Kidney epithelial cell (primary cell): ENCODE data around the gene ZAR1L. TPM values are rescaled to one million over a fixed set of nuclear protein-coding genes. Genes with fewer than 3 reads are reported as not detected.

Experiments used
- DNase-seq: peaks from one replicate; pipeline ENCODE4 v3.0.0-alpha.2; 2010; ENCODE audit warnings: low read depth
- H3K27me3 ChIP-seq: 2 replicates; pipeline ENCODE4 v1.6.0; 2011; ENCODE audit warnings: low read length; ENCODE audit not compliant: control insufficient read depth, insufficient read depth
- H3K36me3 ChIP-seq: 2 replicates; pipeline ENCODE4 v1.5.1; 2011; ENCODE audit warnings: low read length; ENCODE audit not compliant: control insufficient read depth, insufficient read depth
- H3K4me3 ChIP-seq: 2 replicates; pipeline ENCODE4 v1.5.1; 2011; ENCODE audit warnings: low read depth, mild to moderate bottlenecking, control low read depth, low read length
- total RNA-seq: library from RNA; depleted of rRNA; stranded (reverse); fragments of >200 nt; gene quantifications from 2 replicates; pipeline ENCODE4 v1.2.3, GENCODE V29; 2015
- TF ChIP-seq, protein P1 (sequence below): IDR thresholded peaks from 2 replicates; pipeline ENCODE4 v1.5.1; 2011; ENCODE audit warnings: mild to moderate bottlenecking, moderate library complexity, low read length, control low read depth, inconsistent platforms; ENCODE audit not compliant: insufficient read depth, poor library complexity, severe bottlenecking

ZAR1L gene
- total RNA-seq, 1 donor from 2014 or later = not detected

DNA sequence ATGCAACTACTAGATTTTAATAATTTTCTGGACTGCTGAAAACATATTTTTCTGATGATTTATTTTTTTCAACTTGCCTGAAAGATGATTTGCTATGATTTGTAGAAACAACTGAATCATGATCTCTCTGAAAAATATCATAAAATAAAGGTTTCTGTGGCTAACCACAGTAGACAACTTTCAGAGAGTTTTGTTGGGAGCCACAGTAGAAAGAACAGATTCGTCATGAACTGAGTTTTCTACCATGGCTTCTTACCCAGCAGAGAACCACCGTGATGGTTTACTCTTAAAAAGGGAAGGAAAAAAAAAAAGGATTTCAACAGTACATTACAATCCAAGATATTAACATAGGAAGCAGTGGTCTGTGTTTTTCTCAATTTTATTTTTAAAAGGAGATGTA is 18.0 kb downstream of the ZAR1L start:
- Histone ChIP-seq H3K27me3 (peaks cover 9% of the 10 kb centered on the region), H3K4me3 (no peak overlapping the region), H3K36me3 (no peaks in the 10 kb centered on the region)
- TF ChIP-seq, protein P1, sequence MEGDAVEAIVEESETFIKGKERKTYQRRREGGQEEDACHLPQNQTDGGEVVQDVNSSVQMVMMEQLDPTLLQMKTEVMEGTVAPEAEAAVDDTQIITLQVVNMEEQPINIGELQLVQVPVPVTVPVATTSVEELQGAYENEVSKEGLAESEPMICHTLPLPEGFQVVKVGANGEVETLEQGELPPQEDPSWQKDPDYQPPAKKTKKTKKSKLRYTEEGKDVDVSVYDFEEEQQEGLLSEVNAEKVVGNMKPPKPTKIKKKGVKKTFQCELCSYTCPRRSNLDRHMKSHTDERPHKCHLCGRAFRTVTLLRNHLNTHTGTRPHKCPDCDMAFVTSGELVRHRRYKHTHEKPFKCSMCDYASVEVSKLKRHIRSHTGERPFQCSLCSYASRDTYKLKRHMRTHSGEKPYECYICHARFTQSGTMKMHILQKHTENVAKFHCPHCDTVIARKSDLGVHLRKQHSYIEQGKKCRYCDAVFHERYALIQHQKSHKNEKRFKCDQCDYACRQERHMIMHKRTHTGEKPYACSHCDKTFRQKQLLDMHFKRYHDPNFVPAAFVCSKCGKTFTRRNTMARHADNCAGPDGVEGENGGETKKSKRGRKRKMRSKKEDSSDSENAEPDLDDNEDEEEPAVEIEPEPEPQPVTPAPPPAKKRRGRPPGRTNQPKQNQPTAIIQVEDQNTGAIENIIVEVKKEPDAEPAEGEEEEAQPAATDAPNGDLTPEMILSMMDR = no peak
- DNase-seq = no peak

DNA sequence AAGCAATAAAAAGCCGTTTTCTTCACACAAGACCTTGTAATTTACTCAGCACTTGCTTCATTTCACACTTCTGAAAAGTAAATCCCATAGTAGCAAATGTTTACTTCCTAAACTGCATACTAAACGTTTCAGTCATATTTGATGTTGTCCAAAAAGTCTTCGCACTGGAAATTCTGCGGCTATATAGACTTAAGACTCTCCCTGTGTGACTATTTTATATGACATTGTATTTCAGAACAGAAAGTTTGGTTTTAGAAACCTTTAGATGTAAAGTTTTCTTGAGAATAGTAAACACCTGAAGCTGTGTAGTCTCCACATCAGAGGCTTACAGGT is 29.6 kb downstream of the ZAR1L start:
- TF ChIP-seq, protein P1 = no peak
- no peak for DNase-seq
- H3K36me3 ChIP-seq = no peaks in the 10 kb centered on the region
- no peak overlapping the region for H3K4me3 ChIP-seq
- H3K27me3 ChIP-seq = no peaks in the 10 kb centered on the region

DNA sequence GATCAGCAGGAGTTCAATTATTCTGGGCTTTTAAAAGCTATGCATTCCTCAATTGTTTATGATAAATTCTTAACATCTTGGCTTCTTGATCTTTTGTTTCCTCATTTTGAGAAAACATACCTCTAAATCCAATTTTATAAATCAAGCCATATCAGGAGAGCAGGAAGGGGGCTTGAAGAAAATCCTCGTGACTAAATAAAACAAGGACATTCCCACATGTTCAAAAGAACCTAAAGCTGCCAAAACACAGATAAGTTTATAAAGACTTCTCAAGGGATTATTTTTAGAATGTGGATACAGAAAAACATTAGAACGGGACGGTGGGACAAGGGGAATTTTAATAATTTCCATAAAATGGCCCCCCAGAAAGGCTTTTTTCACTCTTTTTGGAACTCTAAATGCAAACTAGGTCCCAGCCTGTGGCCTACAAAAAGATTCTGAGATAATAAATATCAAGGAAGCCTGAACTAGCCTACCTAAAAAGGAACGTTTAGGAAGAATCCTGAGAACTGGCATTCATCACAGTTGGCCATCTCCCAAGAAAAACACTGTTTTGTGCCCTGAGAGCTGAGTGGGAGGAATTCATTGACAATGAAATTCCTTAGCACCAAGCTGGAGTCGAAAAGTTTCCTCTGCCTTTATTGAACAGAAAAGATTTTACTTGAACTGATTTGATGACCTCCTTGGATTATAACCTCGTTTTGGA is 30.1 kb downstream of the ZAR1L start:
- Histone ChIP-seq H3K36me3 (no peaks in the 10 kb centered on the region), H3K4me3 (no peak overlapping the region), H3K27me3 (no peaks in the 10 kb centered on the region)
- TF ChIP-seq, protein P1 = no peak
- peak; percentile 47 for DNase-seq

DNA sequence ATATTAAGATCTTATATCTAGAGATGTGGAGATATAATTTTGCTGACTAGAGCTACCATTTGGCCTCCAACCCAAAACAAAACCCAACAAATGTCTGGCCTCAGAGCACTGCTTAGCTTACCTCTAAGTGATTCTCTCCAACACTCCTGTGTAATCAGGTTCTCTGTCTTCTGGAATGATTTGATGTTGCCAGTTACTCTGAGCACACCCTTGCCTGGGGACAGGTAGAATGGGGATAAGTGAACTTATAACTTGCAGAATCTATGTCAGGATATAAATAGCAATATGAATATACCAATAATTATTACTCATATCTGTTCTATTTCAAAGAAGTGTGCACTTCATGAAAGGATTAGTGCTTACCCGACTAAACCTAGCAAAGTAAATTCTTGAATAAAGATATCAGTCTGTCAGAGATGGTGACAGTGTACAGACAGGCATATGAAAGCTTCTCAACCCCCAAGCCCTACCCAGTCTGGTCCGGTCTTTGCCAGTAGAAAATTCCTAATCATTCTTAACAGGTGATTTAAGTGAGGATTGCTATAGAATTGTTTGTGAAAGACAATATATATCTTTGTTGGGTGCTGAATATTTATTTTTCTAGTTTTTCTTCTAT is 33.0 kb downstream of the ZAR1L start:
- no peak for DNase-seq
- TF ChIP-seq, protein P1 = no peak
- H3K36me3 ChIP-seq = no peaks in the 10 kb centered on the region
- no peaks in the 10 kb centered on the region for H3K27me3 ChIP-seq
- no peak overlapping the region for H3K4me3 ChIP-seq

DNA sequence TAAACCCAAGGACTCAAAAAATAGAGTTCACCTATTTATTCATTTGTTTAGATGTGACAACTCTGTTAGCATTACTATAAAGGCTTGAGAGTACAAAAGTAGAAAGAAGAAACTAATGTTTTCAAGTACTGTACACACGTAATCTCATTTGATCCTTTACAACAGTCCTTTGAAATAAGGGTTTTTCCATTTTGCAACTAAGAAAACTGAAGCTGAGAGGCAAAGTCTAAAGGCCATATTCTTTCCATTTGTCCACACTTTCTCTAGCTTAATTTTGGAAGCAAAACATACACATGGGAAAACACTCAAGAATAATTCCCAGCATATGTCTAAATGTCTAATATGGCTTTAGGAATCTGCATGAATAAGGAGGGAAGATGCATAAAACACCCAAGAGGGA is 34.1 kb downstream of the ZAR1L start:
- H3K36me3 ChIP-seq = no peaks in the 10 kb centered on the region
- H3K4me3 ChIP-seq = no peak overlapping the region
- TF ChIP-seq, protein P1 = no peak
- no peak for DNase-seq
- H3K27me3 ChIP-seq = no peaks in the 10 kb centered on the region

DNA sequence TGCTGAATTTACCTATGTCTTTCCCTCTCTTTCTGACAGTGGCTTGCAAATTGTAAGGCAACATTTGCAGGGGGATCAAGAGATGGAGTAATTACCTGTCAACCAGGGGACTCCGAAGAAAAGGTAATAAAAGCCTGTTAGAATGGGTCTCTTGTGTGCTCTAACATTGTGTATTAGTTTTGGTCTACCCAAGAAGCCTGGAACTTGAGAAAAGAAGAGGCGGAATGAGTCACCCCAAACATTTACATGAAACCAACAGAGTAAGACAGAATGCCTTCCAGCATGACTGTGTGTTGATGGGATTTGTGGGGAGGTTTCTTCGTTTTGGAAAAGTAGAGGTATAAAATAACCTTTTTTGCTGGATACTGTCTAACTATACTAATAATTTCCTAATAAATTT is 36.7 kb downstream of the ZAR1L start:
- peak; percentile 39 for DNase-seq
- Histone ChIP-seq H3K36me3 (no peaks in the 10 kb centered on the region), H3K27me3 (no peaks in the 10 kb centered on the region), H3K4me3 (no peak overlapping the region)
- TF ChIP-seq, protein P1 = no peak
